ENCODE measurements around the gene FLYWCH2. TPM values are rescaled to one million over a fixed set of nuclear protein-coding genes. Genes with fewer than 3 reads are reported as not detected.
"Not testable (repeated sequence)": the region's sequence is repeated elsewhere in the genome, so short reads cannot be mapped to it uniquely, and the experiment has no call there.

The FLYWCH2 gene
- total and polyA plus RNA-seq, 2 experiments from 2014 or later, result 48.6 to 60.3 TPM

DNA sequence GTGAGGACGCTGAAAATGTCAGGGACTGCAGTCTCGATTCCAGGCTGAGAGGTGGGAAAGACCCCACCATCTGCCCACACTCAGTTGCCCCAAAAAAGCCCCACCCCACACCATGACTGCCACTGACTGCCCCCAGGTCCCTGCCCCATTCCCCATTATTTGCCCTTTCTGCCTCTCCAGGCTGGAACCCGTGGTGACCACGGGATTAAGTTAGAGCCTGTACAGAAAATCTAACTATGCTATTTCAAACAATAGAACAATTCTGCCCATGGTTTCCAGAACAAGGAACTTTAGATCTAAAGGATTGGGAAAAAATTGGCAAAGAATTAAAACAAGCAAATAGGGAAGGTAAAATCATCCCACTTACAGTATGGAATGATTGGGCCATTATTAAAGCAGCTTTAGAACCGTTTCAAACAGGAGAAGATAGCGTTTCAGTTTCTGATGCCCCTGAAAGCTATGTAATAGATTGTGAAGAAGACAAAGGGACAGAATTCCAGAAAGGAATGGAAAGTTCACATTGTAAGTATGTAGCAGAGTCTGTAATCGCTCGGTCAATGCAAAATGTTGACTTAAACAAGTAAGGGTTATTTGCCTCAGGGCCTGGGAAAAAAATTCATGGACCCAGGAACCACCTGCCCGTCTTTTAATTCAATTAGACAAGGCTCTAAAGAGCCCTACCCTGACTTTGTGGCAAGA is 43.1 kb downstream of the FLYWCH2 start:
- Histone ChIP-seq H2AFZ (no peak overlapping the region), H3K9me3 (ENCODE audit: low read depth) (no peaks in the 10 kb centered on the region), H3K9me2 (ENCODE audit: insufficient read depth) (no peaks in the 10 kb centered on the region), H3K9ac (no peak overlapping the region), H3K4me1 (ENCODE audit: insufficient read depth) (no peaks in the 10 kb centered on the region), H3K4me2 (ENCODE audit: unreplicated experiment) (no peak overlapping the region), H3K27ac (no peak overlapping the region), H3K79me2 (ENCODE audit: insufficient read depth) (peaks cover 11% of the 10 kb centered on the region), H3F3A (ENCODE audit: insufficient read depth) (peaks cover 7% of the 10 kb centered on the region; the same call in 1 of the 2 replicates), H3K27me3 (replicated peaks; ENCODE audit: insufficient read depth) (no peaks in the 10 kb centered on the region), H4K20me1 (ENCODE audit: insufficient read depth) (no peaks in the 10 kb centered on the region), H3K36me3 (ENCODE audit: low read depth) (peaks cover 3% of the 10 kb centered on the region; the same call in 1 of the 2 replicates), H3K4me3 (no peak overlapping the region)
- in situ Hi-C loops (cut with MboI), result no loop called here
- WGBS, 2 experiments (ENCODE audit: low coverage in 1 of 2, low lambda C conversion rate in 2 of 2, missing lambda C conversion rate in 2 of 2), result 74 to 79% methylated on average over 9 of the region's 9 CpGs
- no peak for DNase-seq
- no peak for TF ChIP-seq EZH2phosphoT487 (IDR thresholded peaks at IDR 0.05; ENCODE audit: insufficient read depth, low read depth)
- TF ChIP-seq EZH2 (IDR thresholded peaks at IDR 0.05; ENCODE audit: insufficient read depth, poor library complexity, severe bottlenecking), result no peak

DNA sequence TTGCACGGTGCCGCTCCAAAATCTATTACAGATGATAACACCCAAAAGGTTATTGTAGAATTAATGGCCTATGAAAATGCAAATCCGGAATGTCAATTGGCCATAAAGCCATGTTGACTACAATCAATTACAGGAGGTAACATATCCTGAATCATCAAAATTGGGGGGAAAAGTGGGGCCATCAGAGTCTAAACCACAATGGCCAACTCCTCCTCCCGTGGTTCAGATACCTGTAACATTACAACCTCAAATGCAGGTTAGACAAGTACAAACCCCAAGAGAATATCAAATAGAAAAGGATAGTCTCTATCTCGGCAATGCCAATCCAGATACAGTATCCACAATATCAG is 43.6 kb downstream of the FLYWCH2 start:
- 0 out of 2 replicates have a peak overlapping the region, but pooled peaks have one; percentile 13 for H3K27ac ChIP-seq
- H3K27me3 ChIP-seq (replicated peaks; ENCODE audit: insufficient read depth), result no peaks in the 10 kb centered on the region
- no peaks in the 10 kb centered on the region for H3K9me3 ChIP-seq (ENCODE audit: low read depth)
- H4K20me1 ChIP-seq (ENCODE audit: insufficient read depth), result no peaks in the 10 kb centered on the region
- peak overlapping the region; percentile 78 for H2AFZ ChIP-seq
- H3F3A ChIP-seq (ENCODE audit: insufficient read depth), result peaks cover 7% of the 10 kb centered on the region; the same call in 1 of the 2 replicates
- H3K4me3 ChIP-seq, result peak overlapping the region; percentile 57
- in situ Hi-C loops (cut with MboI), result no loop called here
- H3K79me2 ChIP-seq (ENCODE audit: insufficient read depth), result peaks cover 11% of the 10 kb centered on the region
- TF ChIP-seq EZH2 (IDR thresholded peaks at IDR 0.05; ENCODE audit: insufficient read depth, poor library complexity, severe bottlenecking), result no peak
- no peak for TF ChIP-seq EZH2phosphoT487 (IDR thresholded peaks at IDR 0.05; ENCODE audit: insufficient read depth, low read depth)
- H3K9ac ChIP-seq, result peak overlapping the region; percentile 62
- H3K4me1 ChIP-seq (ENCODE audit: insufficient read depth), result no peaks in the 10 kb centered on the region
- 60 to 66% methylated on average over 5 of the region's 5 CpGs for WGBS, 2 experiments (ENCODE audit: low coverage in 1 of 2, low lambda C conversion rate in 2 of 2, missing lambda C conversion rate in 2 of 2)
- H3K36me3 ChIP-seq (ENCODE audit: low read depth), result peaks cover 3% of the 10 kb centered on the region; the same call in 1 of the 2 replicates
- DNase-seq, result no peak
- H3K9me2 ChIP-seq (ENCODE audit: insufficient read depth), result no peaks in the 10 kb centered on the region
- peak overlapping the region; percentile 81 for H3K4me2 ChIP-seq (ENCODE audit: unreplicated experiment)

DNA sequence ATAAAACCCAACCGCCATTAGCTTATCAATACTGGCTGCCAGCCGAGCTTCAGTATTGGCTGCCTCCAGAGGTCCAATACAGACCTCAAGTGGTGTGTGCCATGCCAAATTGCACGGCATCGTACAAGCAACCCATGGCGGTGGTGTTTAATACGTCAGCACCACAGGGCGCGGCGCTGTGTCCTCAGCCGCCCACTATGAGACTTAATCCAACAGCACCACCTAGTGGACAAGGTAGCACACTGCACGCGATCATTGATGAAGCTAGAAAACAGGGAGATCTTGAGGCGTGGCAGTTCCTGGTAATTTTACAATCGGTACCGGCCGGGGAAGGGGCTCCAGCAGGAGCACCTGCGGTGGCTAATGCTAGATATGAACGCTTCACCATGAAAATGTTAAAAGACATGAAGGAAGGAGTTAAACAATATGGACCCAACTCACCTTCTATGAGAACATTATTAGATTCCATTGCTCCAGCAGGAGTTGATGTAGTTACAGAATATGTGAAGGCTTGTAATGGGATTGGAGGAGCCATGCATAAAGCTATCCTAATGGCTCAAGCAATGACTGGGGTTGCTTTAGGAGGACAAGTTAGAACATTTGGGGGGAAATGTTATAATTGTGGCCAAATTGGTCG is 44.1 kb downstream of the FLYWCH2 start:
- peak overlapping the region; percentile 78 for H2AFZ ChIP-seq
- TF ChIP-seq EZH2phosphoT487 (IDR thresholded peaks at IDR 0.05; ENCODE audit: insufficient read depth, low read depth) (no peak), EZH2 (IDR thresholded peaks at IDR 0.05; ENCODE audit: insufficient read depth, poor library complexity, severe bottlenecking) (no peak)
- no peaks in the 10 kb centered on the region for H3K4me1 ChIP-seq (ENCODE audit: insufficient read depth)

DNA sequence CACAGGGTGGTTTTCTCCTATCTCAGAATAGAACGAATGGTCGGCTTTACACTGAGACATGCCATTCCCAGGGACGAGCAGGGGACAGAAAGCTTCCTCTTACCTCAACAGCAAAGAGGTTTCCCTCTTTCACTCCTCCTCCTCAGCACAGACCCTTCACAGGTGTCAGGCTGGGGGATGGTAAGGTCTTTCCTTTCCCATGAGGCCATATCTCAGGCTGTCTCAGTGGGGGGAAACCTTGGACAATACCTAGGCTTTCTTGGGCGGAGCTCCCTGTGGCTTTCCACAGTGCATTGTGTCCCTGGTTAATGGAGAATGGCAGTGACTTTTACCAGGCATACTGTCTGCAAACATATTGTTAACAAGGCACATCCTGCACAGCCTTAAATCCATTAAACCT is 45.1 kb downstream of the FLYWCH2 start:
- H3K9me3 ChIP-seq (ENCODE audit: low read depth); H3K4me2 ChIP-seq (ENCODE audit: unreplicated experiment); H3K27ac ChIP-seq; H3F3A ChIP-seq (ENCODE audit: insufficient read depth); H2AFZ ChIP-seq; H3K4me3 ChIP-seq; H3K36me3 ChIP-seq (ENCODE audit: low read depth); DNase-seq; H3K27me3 ChIP-seq (replicated peaks; ENCODE audit: insufficient read depth); in situ Hi-C loops (cut with MboI); H3K9me2 ChIP-seq (ENCODE audit: insufficient read depth); H3K79me2 ChIP-seq (ENCODE audit: insufficient read depth); H3K9ac ChIP-seq; H4K20me1 ChIP-seq (ENCODE audit: insufficient read depth); H3K4me1 ChIP-seq (ENCODE audit: insufficient read depth): not testable (repeated sequence)
- 85 to 92% methylated on average over 4 of the region's 4 CpGs for WGBS, 2 experiments (ENCODE audit: low coverage in 1 of 2, low lambda C conversion rate in 2 of 2, missing lambda C conversion rate in 2 of 2)

More for the DNA sequence above, 44.1 kb downstream of the FLYWCH2 start:
- in situ Hi-C loops (cut with MboI), result no loop called here
- H3K4me3 ChIP-seq, result peak overlapping the region; percentile 57
- peaks cover 7% of the 10 kb centered on the region; the same call in 1 of the 2 replicates for H3F3A ChIP-seq (ENCODE audit: insufficient read depth)
- H3K36me3 ChIP-seq (ENCODE audit: low read depth), result peaks cover 3% of the 10 kb centered on the region; the same call in 1 of the 2 replicates
- peak; percentile 94 for DNase-seq
- peaks cover 8% of the 10 kb centered on the region for H3K79me2 ChIP-seq (ENCODE audit: insufficient read depth)
- H4K20me1 ChIP-seq (ENCODE audit: insufficient read depth), result no peaks in the 10 kb centered on the region
- WGBS, 2 experiments (ENCODE audit: low coverage in 1 of 2, low lambda C conversion rate in 2 of 2, missing lambda C conversion rate in 2 of 2), result 11% methylated on average over 19 of the region's 19 CpGs
- H3K27me3 ChIP-seq (replicated peaks; ENCODE audit: insufficient read depth), result no peaks in the 10 kb centered on the region
- peak overlapping the region; percentile 62 for H3K9ac ChIP-seq
- H3K27ac ChIP-seq, result 0 out of 2 replicates have a peak overlapping the region, but pooled peaks have one; percentile 13
- H3K9me2 ChIP-seq (ENCODE audit: insufficient read depth), result no peaks in the 10 kb centered on the region
- H3K4me2 ChIP-seq (ENCODE audit: unreplicated experiment), result peak overlapping the region; percentile 81
- H3K9me3 ChIP-seq (ENCODE audit: low read depth), result no peaks in the 10 kb centered on the region

All from GM23248 (cell line).